ENCODE results near the gene DSTN. TPM values are rescaled to one million over a fixed set of nuclear protein-coding genes. Genes with fewer than 3 reads are reported as not detected.

The DSTN gene
- total RNA-seq, 4 donors from 2014 or later: 79.2 to 128 (median 88.5) TPM

- no peak overlapping the region for H3K27ac ChIP-seq
- no peaks in the 10 kb centered on the region for H3K4me1 ChIP-seq
- peaks cover 0 to 52% of the 10 kb centered on the region in 2 donors for H3K36me3 ChIP-seq
- intact Hi-C loops (cut with DNase I; ENCODE audit: low total_unique reads): no loop called here
- H3K4me3 ChIP-seq: no peak overlapping the region
- DNase-seq (peak in 1 of 2 donors; percentile 8), ATAC-seq (no peak)
- in situ Hi-C loops (cut with MboI; ENCODE audit: low sequenced_read_pairs in 4 of 4): no loop called here
- TF ChIP-seq POLR2A (IDR thresholded peaks at IDR 0.05) (no peak), CTCF (IDR thresholded peaks at IDR 0.05 in 4 of 5, conservative IDR thresholded peaks at IDR 0.05 in 1 of 5) (no peak)
- no peaks in the 10 kb centered on the region for H3K27me3 ChIP-seq
- no peaks in the 10 kb centered on the region for H3K9me3 ChIP-seq
Observed at GRCh38 chr20:17622086-17622850, 52.4 kb downstream of the DSTN start.

GRCh38 chr20:17622851-17623508, 53.1 kb downstream of the DSTN start:
- Histone ChIP-seq H3K36me3 (peaks cover 0 to 59% of the 10 kb centered on the region in 2 donors), H3K4me3 (no peak overlapping the region), H3K27ac (no peak overlapping the region), H3K4me1 (no peaks in the 10 kb centered on the region), H3K9me3 (no peaks in the 10 kb centered on the region), H3K27me3 (no peaks in the 10 kb centered on the region)
- in situ Hi-C loops (cut with MboI; ENCODE audit: low sequenced_read_pairs in 4 of 4) (no loop called here), intact Hi-C loops (cut with DNase I; ENCODE audit: low total_unique reads) (no loop called here)
- ATAC-seq (no peak), DNase-seq (peak; percentile 0 to 9)
- TF ChIP-seq CTCF (IDR thresholded peaks at IDR 0.05 in 4 of 5, conservative IDR thresholded peaks at IDR 0.05 in 1 of 5): no peak
- no peak for TF ChIP-seq POLR2A (IDR thresholded peaks at IDR 0.05)

GRCh38 chr20:17624070-17624469, 54.2 kb downstream of the DSTN start:
- no peak overlapping the region for H3K27ac ChIP-seq
- H3K4me1 ChIP-seq: no peaks in the 10 kb centered on the region
- in situ Hi-C loops (cut with MboI; ENCODE audit: low sequenced_read_pairs in 4 of 4): no loop called here
- H3K27me3 ChIP-seq: no peaks in the 10 kb centered on the region
- DNase-seq (peak in 1 of 2 donors; percentile 5), ATAC-seq (no peak)
- H3K9me3 ChIP-seq: no peaks in the 10 kb centered on the region
- no peak for TF ChIP-seq CTCF (IDR thresholded peaks at IDR 0.05 in 4 of 5, conservative IDR thresholded peaks at IDR 0.05 in 1 of 5)
- TF ChIP-seq POLR2A (IDR thresholded peaks at IDR 0.05): no peak
- intact Hi-C loops (cut with DNase I; ENCODE audit: low total_unique reads): no loop called here
- peaks cover 0 to 55% of the 10 kb centered on the region in 2 donors for H3K36me3 ChIP-seq
- no peak overlapping the region for H3K4me3 ChIP-seq

- in situ Hi-C loops (cut with MboI; ENCODE audit: low sequenced_read_pairs in 4 of 4): no loop called here
- H3K4me3 ChIP-seq: no peak overlapping the region
- peaks cover 0 to 55% of the 10 kb centered on the region in 2 donors for H3K36me3 ChIP-seq
- no peak for TF ChIP-seq POLR2A (IDR thresholded peaks at IDR 0.05)
- TF ChIP-seq CTCF (IDR thresholded peaks at IDR 0.05 in 4 of 5, conservative IDR thresholded peaks at IDR 0.05 in 1 of 5): no peak
- no peak overlapping the region for H3K27ac ChIP-seq
- no peaks in the 10 kb centered on the region for H3K9me3 ChIP-seq
- H3K4me1 ChIP-seq: no peaks in the 10 kb centered on the region
- DNase-seq (peak in 1 of 2 donors; percentile 3), ATAC-seq (no peak)
- no peaks in the 10 kb centered on the region for H3K27me3 ChIP-seq
- intact Hi-C loops (cut with DNase I; ENCODE audit: low total_unique reads): no loop called here
Observed at GRCh38 chr20:17624551-17625245, 54.8 kb downstream of the DSTN start.
